HG02870 (cell line): ENCODE measurements around the gene TMEM204.

ENCODE experiments used
- ATAC-seq: cut with Tn5 transposase; IDR thresholded peaks from one replicate; pipeline ENCODE4 v1.9.1; 2021; ENCODE audit warnings: mild to moderate bottlenecking, moderate library complexity; ENCODE audit not compliant: unreplicated experiment

Gene TMEM204

DNA sequence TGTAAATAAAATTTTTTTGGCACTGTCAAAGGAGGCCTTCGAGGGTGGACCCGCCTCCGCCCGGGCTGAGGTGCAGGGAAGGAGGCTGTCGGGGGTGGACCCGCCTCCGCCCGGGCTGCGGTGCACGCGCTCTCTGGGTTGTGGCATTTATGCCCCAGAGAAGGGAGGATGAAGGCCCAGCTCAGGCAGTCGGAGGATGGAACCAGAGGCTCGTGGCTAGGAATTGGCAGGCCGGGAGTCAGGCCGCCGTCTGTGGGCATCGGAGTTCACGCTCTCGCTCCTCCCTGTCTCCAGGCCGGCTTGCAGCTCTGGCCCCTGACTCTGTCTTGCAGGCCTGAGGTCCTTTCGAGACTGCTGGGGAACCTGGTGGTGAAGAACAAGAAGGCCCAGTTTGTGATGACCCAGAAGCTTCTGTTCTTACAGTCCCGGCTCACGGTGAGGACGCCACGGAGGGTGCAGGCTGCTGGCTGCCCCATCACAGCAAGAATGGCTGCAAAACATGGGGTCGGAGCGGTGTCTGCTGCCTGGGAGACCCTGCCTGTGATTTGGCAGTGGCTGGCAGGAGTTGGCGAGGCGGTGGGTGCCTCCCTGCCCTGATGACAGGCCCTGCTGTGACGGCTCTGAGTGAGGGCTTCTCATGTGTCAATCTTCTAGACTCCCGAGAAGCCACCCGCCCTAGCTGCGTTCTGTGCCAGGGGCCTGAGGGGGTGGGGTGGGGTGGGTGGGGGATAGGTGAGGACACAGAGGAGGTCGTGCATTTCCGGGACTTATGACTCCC, 34.4 kb upstream of the TMEM204 start:
- ATAC-seq, result no peak

DNA sequence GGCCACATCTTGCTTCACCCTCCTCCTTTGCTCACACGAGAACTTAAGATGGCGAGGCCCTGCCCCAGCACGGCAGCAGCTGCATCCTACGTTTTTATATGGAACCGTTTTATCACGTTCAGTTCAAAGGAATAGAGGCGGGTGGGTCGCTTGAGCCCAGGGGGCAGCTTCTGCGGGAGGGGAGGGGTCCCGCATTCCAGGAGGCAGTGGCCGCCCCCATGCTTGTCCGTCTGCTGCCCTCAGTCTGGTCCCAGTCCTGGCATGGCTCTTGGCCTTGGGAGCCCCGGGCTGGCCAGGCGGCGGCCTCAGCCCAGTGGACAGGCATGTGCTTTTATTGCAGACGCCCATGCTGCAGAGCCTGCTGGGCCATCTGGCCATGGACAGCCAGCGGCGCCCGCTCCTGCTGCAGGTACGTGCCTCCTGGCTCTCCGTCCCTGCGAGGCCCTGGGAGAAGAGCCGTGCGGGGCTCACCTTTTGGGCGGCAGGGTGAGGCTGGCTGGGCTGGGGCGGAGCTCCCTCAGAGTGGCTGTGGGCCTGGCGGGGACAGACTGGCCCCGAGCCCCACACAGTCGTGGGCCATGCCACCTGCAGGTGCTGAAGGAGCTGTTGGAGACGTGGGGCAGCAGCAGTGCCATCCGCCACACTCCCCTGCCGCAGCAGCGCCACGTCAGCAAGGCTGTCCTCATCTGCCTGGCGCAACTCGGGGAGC, 33.6 kb upstream of the TMEM204 start:
- ATAC-seq, result no peak

DNA sequence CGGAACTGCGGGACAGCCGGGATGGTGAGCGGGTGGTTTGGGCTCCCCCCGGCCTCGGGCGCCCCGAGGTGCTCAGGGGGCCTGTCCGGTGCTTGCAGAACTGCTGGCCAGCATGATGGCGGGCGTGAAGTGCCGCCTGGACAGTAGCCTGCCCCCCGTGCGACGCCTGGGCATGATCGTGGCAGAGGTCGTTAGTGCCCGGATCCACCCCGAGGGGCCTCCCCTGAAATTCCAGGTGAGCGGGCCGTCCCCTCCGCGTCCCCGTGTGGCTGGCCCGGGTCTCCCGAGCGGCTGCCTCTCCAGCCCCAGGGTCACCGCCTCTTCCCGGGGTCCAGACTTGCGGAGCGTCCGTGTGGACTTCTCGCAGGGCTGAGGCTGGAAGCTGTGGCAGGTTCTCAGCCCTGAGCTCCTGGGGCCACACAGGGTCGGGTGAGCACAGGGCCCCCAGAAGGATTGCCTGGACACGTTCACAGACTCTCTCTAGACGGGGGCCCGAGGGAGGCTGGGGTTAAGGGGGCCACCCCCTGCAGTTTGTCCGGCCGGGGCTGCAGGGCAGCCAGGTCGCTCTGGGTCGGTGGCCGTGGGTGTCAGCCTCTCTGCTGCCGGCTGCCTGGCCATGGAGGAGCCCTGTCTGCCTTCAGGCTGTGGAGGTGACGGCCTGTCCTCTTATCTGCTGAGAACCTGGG, 32.9 kb upstream of the TMEM204 start:
- no peak for ATAC-seq

DNA sequence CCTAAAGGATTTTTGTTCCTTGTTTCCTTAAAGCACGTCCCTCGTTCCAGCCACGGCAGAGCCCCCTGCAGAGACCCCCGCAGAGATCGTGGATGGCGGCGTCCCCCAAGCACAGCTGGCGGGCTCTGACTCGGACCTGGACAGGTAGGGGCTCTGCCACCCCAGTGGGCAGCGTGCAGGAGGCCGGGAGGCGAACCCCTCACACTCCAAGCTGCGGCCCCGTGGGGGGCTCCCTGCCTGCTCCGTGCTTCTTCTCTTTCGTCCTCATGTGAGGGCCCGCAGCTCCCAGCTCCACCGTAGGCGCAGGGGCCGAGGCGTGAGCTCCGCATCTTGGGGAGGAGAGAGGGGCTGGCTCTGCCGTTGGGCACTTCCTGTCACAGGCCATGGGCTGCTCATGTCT, 31.8 kb upstream of the TMEM204 start:
- no peak for ATAC-seq

DNA sequence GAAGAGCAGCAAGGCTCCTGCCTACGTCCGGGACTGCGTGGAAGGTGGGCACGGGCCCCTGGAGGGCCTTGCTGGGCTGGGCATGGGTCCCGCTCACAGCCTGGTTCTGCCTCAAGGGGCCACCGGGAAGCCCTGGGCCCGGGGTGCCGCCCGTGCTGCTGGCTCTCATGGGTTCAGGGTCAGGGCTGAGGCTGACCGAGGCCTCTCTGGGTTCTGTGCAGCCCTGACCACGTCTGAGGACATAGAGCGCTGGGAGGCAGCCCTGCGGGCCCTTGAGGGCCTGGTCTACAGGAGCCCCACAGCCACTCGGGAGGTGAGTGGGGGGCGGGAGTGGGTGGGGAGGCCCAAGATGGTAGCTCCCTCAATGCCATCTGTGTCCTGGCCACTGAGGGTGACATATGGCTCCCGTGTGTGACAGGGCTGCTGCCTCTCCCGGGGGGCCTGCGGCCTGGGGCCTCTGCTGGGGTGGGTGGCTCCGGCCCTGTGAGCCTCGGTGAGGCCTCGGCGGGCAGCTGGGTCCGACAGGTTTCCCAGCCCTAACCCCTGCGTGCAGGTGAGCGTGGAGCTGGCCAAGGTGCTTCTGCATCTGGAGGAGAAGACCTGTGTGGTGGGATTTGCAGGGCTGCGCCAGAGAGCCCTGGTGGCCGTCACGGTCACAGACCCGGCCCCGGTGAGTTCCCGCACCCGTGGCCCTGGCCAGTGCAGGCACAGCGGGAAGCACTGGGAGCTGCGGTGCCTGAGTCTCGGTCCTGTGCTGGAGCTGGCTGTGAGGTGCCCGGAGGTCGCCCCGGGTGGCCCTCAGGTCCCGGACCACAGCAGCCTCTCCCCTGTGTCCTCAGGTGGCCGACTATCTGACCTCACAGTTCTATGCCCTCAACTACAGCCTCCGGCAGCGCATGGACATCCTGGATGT, 31.1 kb upstream of the TMEM204 start:
- ATAC-seq, result no peak

DNA sequence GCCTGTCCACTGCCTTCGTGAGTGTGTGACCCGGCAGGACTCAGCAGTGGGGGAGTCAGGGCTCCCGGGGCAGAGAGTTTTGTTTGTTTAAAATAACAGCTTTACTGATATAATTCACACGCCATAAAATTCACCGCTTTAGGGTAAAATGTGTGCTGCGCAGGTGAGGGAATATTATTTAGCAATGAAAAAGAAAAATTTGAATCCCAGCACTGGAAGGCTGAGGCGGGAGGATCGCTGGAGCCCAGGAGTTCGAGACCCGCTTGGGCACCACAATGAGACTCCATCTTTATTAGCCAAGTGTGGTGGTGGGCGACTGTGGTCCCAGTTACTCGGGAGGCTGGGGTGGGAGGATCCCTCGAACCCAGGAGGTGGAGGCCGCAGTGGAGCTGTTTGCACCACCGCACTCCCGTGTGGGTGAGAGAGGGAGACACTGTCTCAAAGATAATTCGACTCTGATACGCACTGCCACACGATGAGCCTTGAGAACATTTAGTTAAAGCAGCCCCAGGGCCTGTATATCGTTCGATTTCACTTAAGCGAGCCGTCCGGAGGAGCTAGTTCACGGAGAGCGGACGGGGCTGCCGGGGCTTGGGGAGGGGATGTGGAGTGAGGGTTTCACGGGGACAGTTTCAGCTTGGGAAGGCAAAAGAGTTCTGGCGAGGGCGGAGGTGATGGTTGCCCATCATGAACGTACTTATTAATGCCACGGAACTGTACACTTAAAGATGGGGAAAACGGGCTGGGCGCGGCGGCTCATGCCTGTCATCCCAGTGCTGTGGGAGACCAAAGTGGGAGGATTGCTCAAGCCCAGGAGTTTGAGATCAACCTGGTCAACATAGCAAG, 30.1 kb upstream of the TMEM204 start:
- ATAC-seq, result no peak

DNA sequence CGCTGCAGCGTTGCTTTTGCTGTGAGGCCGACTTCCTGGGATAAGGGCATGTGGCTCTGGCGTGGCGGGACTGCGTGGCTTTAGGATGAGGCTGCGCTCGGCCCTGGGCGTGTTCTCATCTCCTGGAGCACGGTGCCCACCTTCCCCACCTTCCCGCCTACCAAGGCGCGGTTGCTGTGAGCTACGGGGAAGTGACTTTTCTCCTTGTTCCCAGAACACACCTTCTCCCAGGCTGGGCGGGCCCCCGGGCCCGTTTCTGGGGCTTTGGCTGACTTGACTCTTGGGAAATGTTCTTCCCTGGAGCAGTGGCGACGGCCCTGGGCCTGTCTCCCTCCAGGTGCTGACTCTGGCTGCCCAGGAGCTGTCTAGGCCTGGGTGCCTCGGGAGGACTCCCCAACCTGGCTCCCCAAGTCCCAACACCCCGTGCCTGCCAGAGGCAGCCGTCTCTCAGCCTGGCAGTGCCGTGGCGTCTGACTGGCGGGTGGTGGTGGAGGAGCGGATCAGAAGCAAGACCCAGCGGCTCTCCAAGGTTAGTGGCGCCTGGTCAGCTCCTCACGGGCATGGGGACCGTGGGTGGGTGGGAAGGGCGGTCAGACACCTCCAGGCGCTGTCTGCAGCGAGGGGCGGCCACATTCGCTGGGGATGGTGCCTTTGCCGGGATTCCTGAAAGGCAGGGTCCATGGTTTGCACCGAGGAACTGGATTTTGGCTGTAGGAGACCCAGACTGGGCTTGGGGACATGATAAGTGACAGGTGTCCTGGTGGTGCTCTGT, 28.2 kb upstream of the TMEM204 start:
- ATAC-seq, result no peak

DNA sequence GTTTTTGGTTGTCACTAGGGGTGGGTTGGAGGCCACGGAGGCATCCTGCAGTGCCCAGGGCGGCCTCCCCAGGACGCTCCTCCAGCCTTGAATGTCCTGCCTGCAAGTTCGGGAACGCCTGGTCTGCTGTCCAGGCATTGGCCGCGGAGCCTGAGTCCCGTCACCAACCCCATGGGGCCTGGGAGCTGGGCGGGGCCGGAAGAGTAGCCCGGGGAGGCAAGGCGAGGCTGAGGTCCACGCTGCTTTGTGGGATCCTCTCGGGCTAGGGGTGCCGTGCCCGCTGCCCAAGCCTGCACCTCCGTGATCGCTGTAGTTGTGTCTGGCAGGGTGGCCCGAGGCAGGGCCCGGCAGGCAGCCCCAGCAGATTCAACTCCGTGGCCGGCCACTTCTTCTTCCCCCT, 27.6 kb upstream of the TMEM204 start:
- ATAC-seq, result no peak

DNA sequence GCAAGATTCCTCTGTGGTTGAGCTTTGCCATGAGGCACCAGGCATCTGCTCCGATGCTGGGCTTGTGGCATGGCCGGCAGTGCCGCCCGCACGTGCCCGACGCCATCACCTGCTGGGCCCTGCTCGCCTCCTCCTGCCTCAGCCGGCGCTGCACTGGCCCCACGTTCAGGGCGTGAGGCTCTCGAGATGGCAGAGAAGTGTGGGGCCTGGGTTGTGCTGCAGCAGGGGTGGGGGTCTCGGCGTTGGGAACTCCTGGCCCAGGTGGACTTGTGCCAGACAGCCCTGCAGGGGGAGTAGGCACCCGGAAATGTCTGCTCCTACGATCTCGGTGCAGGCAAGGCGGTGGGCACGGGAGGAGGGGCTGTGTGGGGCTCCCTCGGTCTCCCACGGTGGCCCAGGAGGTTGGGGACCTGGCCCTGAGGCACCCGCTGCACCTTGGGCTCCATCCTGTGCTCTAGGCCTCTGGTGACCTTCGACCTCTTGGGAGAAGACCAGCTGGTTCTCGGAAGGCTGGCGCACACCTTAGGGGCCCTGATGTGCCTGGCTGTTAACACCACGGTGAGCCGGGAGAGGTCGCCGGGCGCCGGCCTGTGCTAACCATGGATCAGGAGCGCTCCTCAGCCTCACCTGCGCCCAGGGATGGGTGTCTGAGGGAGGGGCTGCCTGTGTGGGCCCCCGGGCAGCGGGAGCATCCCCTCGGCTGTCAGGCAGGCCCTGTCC, 26.8 kb upstream of the TMEM204 start:
- ATAC-seq, result no peak

DNA sequence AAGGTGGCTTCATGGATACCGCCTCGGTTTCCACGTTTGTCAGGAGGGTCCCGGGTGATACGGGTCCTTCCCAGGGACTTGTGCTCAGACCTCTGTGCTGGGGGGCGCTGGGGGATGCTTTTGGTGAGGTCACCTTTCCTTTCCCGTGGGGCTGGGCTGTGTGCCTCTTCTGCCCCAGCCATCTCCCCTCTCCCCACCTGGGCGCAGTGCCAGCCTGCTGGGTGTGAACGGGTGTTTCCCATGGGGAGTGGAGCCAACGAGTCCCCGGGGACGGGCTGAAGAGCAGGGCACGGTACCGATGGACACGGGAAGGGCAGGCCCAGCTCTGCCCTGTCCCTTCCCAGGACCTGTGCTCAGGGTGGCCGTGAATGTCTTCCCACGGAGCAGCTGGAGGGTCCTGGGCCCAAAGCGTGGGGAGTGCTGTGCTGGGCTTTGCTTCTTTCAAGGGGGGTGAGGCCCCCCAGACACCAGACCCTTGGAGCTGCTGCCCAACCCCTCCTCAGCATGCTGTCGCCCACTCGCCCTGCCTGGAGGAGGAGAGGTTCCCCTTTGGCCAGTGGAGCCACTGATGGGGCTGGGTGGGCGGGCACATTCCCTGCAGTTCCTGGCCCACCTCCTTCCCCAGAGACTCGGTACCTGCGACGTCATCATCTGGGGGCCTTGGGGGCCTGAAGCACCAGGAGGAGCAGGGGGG, 24.8 kb upstream of the TMEM204 start:
- no peak for ATAC-seq

DNA sequence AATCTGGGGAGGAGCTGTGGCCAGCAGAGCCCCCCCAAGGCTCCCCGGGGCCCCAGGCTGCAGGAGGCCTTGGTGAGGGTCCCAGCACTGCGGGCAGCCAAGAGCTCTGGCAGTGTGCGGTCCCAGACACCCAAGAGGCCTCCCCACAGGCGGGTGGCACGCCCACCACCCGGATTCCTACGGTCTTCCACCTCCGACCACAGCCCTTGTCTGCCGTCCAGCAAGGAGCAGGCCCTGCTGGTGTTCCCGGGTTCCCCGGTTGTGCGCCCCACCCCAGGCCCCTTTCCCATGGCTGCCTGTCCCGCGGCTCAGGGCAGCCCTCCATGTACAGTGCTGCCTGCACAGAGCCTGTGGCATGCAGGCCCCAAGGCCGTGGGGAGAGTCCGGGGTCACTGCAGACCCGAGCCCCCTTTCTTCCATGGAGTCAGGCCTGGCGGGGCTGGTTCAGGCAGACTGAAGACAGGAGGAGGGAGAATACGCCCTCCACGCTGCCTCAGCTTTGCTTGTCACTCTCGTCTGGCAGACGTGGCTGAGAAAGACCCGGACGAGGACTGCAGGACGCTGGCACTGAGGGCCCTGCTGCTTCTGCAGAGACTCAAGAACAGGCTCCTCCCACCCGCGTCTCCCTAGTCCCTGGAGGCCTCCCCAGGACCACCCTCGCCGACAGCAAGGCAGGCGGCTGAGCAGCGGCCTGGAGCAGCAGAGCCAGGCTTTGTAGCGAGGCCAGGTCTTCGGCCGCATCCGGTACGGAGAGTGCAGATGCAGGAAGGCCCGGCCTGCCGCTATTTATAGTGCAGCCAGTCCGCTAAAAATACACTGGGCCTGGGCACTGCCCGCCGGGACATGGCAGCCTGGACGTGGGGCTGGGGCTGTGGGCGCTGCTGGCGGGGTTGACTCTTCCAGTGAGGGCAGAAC, 23.9 kb upstream of the TMEM204 start:
- no peak for ATAC-seq

DNA sequence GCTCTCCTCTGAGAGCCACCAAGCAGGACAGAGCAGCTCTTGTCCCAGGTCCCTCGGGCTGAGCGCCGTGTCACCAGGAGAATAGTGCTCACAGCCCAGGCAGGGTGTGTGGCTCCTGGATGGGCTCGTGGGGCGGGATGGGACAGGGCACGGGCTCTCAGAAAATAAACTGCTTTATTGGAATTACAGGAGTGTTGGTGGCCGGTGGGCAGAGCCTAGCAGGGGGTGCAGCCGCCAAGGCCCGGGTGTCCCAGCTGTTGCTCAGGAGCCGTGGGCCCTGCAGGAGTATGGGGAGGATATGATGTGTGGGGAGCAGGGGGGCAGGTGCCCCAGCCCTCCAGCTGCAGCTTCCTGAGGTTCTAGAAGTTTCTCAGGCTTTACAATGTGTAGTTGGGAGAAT, 23.2 kb upstream of the TMEM204 start:
- no peak for ATAC-seq

DNA sequence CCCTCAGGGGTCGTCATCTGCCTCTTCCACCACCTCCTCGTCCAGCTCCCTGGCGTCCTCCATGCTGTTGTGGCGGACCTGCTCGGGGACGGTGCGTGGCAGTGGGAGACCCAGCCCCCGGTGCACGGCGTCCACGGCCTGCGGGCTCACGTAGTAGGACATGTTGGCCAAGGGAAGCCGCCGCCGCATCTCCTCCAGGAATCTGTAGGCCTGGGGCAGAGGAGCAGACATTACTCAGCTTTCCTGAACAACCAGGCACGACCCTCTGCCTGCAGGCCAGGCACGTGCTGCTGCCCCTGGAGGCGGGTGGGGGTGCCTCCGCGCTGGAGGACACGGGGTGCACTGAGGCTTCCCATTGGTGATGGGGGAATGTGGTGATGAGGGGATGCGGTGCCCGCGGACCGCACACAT, 22.5 kb upstream of the TMEM204 start:
- ATAC-seq, result no peak

DNA sequence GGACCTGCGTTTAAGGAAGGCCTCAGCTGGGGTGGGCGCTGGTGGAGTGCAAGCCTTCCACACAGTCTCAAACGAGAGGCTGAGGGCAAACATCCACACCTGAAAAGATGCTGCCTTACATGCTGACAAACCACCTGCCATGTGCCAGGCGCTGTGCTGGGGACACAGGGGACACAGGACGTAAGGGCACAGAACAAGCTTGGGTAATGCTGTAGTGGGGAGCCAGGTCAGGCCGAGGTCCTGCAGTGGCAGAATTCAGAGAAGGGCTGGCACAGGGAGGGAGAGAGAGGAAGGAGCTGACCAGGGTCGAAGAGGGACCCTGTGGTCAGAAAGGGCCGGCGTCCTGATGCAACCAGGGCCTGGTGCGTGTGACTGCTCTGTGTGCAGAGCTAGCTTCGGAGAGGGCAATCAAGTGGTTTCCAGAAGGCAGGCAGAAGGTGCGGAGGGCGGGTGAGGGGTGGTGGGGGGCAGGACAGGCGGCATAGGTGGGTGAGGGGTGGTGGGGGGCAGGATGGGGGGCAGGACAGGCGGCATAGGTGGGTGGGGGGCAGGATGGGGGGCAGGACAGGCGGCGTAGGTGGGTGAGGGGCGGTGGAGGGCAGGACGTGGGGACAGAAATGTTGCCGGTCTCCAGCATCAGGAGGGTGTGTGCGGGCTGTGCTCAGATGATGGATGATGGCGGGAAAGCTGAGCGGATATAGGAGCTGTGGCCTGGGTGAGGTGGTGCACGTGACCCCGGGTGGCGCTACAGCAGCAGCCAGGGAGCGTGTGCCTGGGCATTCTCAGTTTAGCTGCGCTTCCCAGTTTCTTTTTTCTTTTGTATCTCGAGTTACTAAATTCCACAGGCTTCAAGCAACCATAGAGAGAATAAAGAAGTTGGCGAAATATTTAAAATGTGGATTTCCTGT, 21.6 kb upstream of the TMEM204 start:
- no peak for ATAC-seq

DNA sequence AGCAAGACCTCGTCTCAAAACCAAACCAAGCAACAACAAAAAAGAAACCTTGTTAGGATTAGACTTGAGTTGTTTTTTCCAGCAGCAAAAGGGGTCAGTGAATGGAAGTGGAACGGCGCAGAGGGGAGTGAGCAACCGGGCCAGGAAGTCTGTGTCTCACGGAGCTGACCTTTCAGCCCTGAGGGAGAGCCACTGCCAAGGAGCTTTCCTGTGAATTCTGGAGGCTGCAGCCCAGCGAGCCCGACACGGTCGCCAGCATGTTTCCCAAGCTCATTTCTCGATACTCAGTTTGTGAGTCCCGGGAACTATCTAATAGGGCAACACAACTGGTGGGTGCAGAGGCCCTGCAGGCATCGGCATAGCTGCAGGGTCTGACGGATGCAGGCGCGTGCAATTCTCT, 20.7 kb upstream of the TMEM204 start:
- no peak for ATAC-seq

DNA sequence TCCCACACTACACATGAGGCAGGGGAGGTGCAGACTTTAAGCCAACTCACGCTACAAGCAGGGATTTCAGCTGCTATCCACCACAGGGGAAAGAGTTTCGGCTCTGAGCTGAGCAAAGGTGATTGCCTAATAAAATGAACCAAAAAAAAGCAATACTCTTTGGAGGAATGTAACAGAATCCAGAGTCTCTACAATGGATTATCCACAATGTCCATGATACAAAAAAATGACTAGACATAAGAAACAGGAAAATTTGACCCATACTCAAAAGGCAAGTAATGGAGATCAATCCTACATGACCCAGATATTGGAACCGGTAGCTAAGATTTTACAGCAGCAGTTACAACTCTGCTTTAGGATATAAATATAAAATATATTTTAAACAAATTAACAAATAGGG, 19.0 kb upstream of the TMEM204 start:
- ATAC-seq, result no peak
